MM.1S (cell line): ENCODE data around the gene G3BP1.

ENCODE experiments used
- DNase-seq: peaks from one replicate; pipeline ENCODE4 v3.0.0-alpha.2; 2015
- H2AFZ ChIP-seq: fragments of 300-600 bp; sonication (generic); 2 replicates; pipeline ENCODE4 v1.6.0; 2016; ENCODE audit warnings: antibody characterized with exemption, low read length
- H3F3A ChIP-seq: fragments of 300-600 bp; sonication (generic); 2 replicates; pipeline ENCODE4 v1.6.1; 2016; ENCODE audit warnings: mild to moderate bottlenecking, antibody characterized with exemption, low read length, moderate library complexity, mixed read lengths; ENCODE audit not compliant: insufficient read depth
- H3K27ac ChIP-seq: fragments of 300-600 bp; sonication (generic); 2 replicates; pipeline ENCODE4 v1.5.1; 2016; ENCODE audit warnings: mild to moderate bottlenecking, low read length
- H3K27me3 ChIP-seq: fragments of 300-600 bp; sonication (generic); replicated peaks from 2 replicates; pipeline ENCODE4 v1.6.0; 2016; ENCODE audit warnings: low read length; ENCODE audit not compliant: insufficient read depth
- H3K36me3 ChIP-seq: fragments of 300-600 bp; sonication (generic); replicated peaks from 2 replicates; pipeline ENCODE4 v1.6.1; 2016; ENCODE audit warnings: mild to moderate bottlenecking, low read length, mixed read lengths; ENCODE audit not compliant: insufficient read depth
- H3K4me1 ChIP-seq: fragments of 300-600 bp; sonication (generic); 2 replicates; pipeline ENCODE4 v1.6.1; 2016; ENCODE audit warnings: low read length, mixed read lengths
- H3K4me2 ChIP-seq: fragments of 300-600 bp; sonication (generic); 2 replicates; pipeline ENCODE4 v1.6.0; 2016; ENCODE audit warnings: low read depth, low read length
- H3K4me3 ChIP-seq: fragments of 300-600 bp; sonication (generic); 2 replicates; pipeline ENCODE4 v1.5.1; 2016; ENCODE audit warnings: low read length, mixed read lengths
- H3K79me2 ChIP-seq: fragments of 300-600 bp; sonication (generic); 2 replicates; pipeline ENCODE4 v1.6.1; 2016; ENCODE audit warnings: mixed run types, low read length, mixed read lengths
- H3K9ac ChIP-seq: fragments of 300-600 bp; sonication (generic); 2 replicates; pipeline ENCODE4 v1.6.1; 2016; ENCODE audit warnings: low read length, mixed read lengths
- H3K9me2 ChIP-seq: fragments of 300-600 bp; sonication (generic); replicated peaks from 2 replicates; pipeline ENCODE4 v1.6.1; 2016; ENCODE audit warnings: mild to moderate bottlenecking, low read length, mixed read lengths; ENCODE audit not compliant: insufficient read depth
- H3K9me3 ChIP-seq: fragments of 300-600 bp; sonication (generic); replicated peaks from 2 replicates; pipeline ENCODE4 v1.6.1; 2016; ENCODE audit warnings: mild to moderate bottlenecking, low read length, mixed read lengths; ENCODE audit not compliant: insufficient read depth
- H4K20me1 ChIP-seq: fragments of 300-600 bp; sonication (generic); 2 replicates; pipeline ENCODE4 v1.6.1; 2016; ENCODE audit warnings: mild to moderate bottlenecking, low read length, moderate library complexity, mixed read lengths; ENCODE audit not compliant: insufficient read depth
- EZH2 ChIP-seq: fragments of 300-600 bp; sonication (generic); optimal IDR thresholded peaks from 2 replicates; pipeline ENCODE3; 2017; ENCODE audit warnings: low read depth, mild to moderate bottlenecking, antibody characterized with exemption, low read length, mixed read lengths
- EZH2phosphoT487 ChIP-seq: fragments of 300-600 bp; sonication (generic); IDR thresholded peaks from 2 replicates; pipeline ENCODE4 v1.6.1; 2018; ENCODE audit warnings: antibody characterized with exemption, low read length
- TF ChIP-seq, protein P1 (sequence below): fragments of 300-600 bp; sonication (generic); IDR thresholded peaks from 2 replicates; pipeline ENCODE4 v1.5.1; 2016; ENCODE audit warnings: antibody characterized with exemption, low read length, mixed read lengths

The G3BP1 gene

GRCh38 chr5:151735646-151736045 is 36.1 kb upstream of the G3BP1 start:
- no peaks in the 10 kb centered on the region for H3K36me3 ChIP-seq
- no peaks in the 10 kb centered on the region for H3K9me3 ChIP-seq
- no peak overlapping the region for H3K4me2 ChIP-seq
- H3K27me3 ChIP-seq: no peaks in the 10 kb centered on the region
- H3K27ac ChIP-seq: no peak overlapping the region
- no peak overlapping the region for H2AFZ ChIP-seq
- H3K79me2 ChIP-seq: peaks cover 22% of the 10 kb centered on the region
- H3K9me2 ChIP-seq: no peaks in the 10 kb centered on the region
- H3K4me1 ChIP-seq: no peaks in the 10 kb centered on the region
- DNase-seq: no peak
- H4K20me1 ChIP-seq: no peaks in the 10 kb centered on the region
- H3K9ac ChIP-seq: no peak overlapping the region
- TF ChIP-seq EZH2: no peak
- TF ChIP-seq, protein P1, sequence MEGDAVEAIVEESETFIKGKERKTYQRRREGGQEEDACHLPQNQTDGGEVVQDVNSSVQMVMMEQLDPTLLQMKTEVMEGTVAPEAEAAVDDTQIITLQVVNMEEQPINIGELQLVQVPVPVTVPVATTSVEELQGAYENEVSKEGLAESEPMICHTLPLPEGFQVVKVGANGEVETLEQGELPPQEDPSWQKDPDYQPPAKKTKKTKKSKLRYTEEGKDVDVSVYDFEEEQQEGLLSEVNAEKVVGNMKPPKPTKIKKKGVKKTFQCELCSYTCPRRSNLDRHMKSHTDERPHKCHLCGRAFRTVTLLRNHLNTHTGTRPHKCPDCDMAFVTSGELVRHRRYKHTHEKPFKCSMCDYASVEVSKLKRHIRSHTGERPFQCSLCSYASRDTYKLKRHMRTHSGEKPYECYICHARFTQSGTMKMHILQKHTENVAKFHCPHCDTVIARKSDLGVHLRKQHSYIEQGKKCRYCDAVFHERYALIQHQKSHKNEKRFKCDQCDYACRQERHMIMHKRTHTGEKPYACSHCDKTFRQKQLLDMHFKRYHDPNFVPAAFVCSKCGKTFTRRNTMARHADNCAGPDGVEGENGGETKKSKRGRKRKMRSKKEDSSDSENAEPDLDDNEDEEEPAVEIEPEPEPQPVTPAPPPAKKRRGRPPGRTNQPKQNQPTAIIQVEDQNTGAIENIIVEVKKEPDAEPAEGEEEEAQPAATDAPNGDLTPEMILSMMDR: no peak
- no peak for TF ChIP-seq EZH2phosphoT487
- no peaks in the 10 kb centered on the region for H3F3A ChIP-seq
- no peak overlapping the region for H3K4me3 ChIP-seq

GRCh38 chr5:151737431-151737830 is 34.3 kb upstream of the G3BP1 start:
- no peak overlapping the region for H3K27ac ChIP-seq
- no peaks in the 10 kb centered on the region for H3K9me3 ChIP-seq

DNA sequence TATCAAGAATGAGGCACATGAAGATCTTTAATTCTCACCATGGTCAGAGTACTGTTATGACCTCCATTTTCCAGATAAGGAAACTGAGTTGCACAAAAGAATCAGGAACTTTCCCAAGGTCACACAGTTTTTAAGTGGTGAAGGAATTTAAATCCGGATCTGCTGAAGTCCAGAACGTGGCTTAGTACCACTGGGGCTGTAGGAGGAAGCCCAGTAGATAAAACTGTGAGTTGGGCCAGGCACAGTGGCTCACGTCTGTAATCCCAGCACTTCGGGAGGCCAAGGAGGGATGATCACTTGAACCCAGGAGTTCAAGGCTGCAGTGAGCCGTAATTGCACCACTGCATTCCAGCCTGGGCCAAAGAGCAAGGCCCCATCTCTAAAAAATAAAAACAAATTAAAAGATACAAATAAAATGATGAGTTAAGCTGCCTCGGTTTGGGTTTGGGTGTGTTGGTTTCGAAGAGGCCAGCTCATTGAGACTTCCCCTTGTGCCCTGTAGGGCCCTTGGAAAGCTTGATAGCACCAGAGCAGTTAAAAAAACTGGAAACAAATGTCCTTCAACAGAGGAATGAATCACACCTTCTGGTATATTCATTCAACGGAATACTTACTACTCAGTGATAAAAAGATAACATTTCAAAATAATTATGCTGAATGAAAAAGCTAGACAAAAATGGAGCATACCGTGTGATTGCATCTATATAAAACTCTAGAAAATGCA is 33.5 kb upstream of the G3BP1 start:
- Histone ChIP-seq H3K4me1 (peaks cover 4% of the 10 kb centered on the region; the same call in 1 of the 2 replicates), H3K9me2 (no peaks in the 10 kb centered on the region), H3K27me3 (no peaks in the 10 kb centered on the region), H3K36me3 (no peaks in the 10 kb centered on the region), H3K27ac (no peak overlapping the region), H2AFZ (no peak overlapping the region), H3K9me3 (no peaks in the 10 kb centered on the region), H3K4me2 (no peak overlapping the region), H3K79me2 (peaks cover 39% of the 10 kb centered on the region), H4K20me1 (no peaks in the 10 kb centered on the region), H3K9ac (no peak overlapping the region), H3F3A (peaks cover 4% of the 10 kb centered on the region; the same call in 1 of the 2 replicates), H3K4me3 (no peak overlapping the region)
- TF ChIP-seq, protein P1: no peak
- no peak for TF ChIP-seq EZH2phosphoT487
- no peak for TF ChIP-seq EZH2
- DNase-seq: no peak

More at GRCh38 chr5:151737431-151737830, 34.3 kb upstream of the G3BP1 start:
- H3K9me2 ChIP-seq: no peaks in the 10 kb centered on the region
- H3K4me2 ChIP-seq: no peak overlapping the region
- no peak overlapping the region for H2AFZ ChIP-seq
- DNase-seq: no peak
- H3K4me1 ChIP-seq: peaks cover 4% of the 10 kb centered on the region; the same call in 1 of the 2 replicates
- H3K79me2 ChIP-seq: peaks cover 31% of the 10 kb centered on the region
- no peaks in the 10 kb centered on the region for H3K27me3 ChIP-seq
- no peaks in the 10 kb centered on the region for H4K20me1 ChIP-seq
- no peaks in the 10 kb centered on the region for H3K36me3 ChIP-seq
- TF ChIP-seq EZH2phosphoT487 (no peak), EZH2 (no peak)
- TF ChIP-seq, protein P1: no peak
- H3K4me3 ChIP-seq: no peak overlapping the region
- 0 out of 2 replicates have a peak, but pooled peaks cover 3% of the 10 kb centered on the region for H3F3A ChIP-seq
- H3K9ac ChIP-seq: no peak overlapping the region
